ENCODE data around the gene FAM3C. TPM values are rescaled to one million over a fixed set of nuclear protein-coding genes. Genes with fewer than 3 reads are reported as not detected.

Gene FAM3C
- total and polyA plus RNA-seq, 2 of the 8 experiments (the other 6 are each of a cell fraction or from before 2014, with no cell fraction given) = 27.0 to 77.7 TPM

GRCh38 chr7:121433775-121434174, 37.7 kb upstream of the FAM3C start:
- ChIA-PET CTCF (ENCODE audit: partially characterized antibody) (interaction anchor here (0.6 to 1.5 kb wide), 3 partner anchors 13 to 1779 kb away, joined by 3 to 5 read pairs (median 3); no protein-coding TSS in a partner anchor), POLR2A (ENCODE audit: partially characterized antibody) (no interaction called here)
- Histone ChIP-seq H3K23me2 (ENCODE audit: low read depth, low read length) (no peaks in the 10 kb centered on the region), H4K20me1 (replicated peaks in 1 of 2; ENCODE audit: control insufficient read depth in 1 of 2, insufficient read depth in 2 of 2, low read length in 2 of 2) (no peaks in the 10 kb centered on the region), H3K18ac (ENCODE audit: extremely low read depth, low read length) (no peak overlapping the region), H3K9me3 (ENCODE audit: insufficient read depth in 2 of 2, low read depth in 1 of 2, low read length in 1 of 2) (no peaks in the 10 kb centered on the region), H3K79me2 (ENCODE audit: control insufficient read depth in 1 of 2, insufficient read depth in 2 of 2, low read length in 2 of 2) (no peaks in the 10 kb centered on the region), H4K91ac (replicated peaks; ENCODE audit: insufficient read length, low read length) (no peak overlapping the region), H4K8ac (ENCODE audit: extremely low read depth, insufficient read depth, low read length) (no peak overlapping the region), H3K36me3 (ENCODE audit: control insufficient read depth in 2 of 4, insufficient read depth in 4 of 4, low read length in 3 of 4) (no peaks in the 10 kb centered on the region), H3K27ac (ENCODE audit: low read depth, low read length) (no peak overlapping the region), H4K5ac (ENCODE audit: insufficient read length, low read depth, low read length) (no peak overlapping the region), H2BK12ac (ENCODE audit: low read depth, low read length) (no peak overlapping the region), H2BK20ac (ENCODE audit: low read length) (no peak overlapping the region), H2BK5ac (ENCODE audit: low read depth, low read length) (no peak overlapping the region), H2AK5ac (ENCODE audit: low read depth, low read length) (no peak overlapping the region), H2BK15ac (ENCODE audit: low read length) (no peak overlapping the region), H3K27me3 (replicated peaks in 1 of 4; ENCODE audit: control insufficient read depth in 3 of 4, extremely low read depth in 1 of 4, insufficient read depth in 3 of 4, low read length in 3 of 4) (no peaks in the 10 kb centered on the region), H2BK120ac (replicated peaks; ENCODE audit: low read depth, low read length) (no peak overlapping the region), H3K79me1 (ENCODE audit: low read depth, low read length) (no peaks in the 10 kb centered on the region), H3K4me1 (replicated peaks in 1 of 4; ENCODE audit: control insufficient read depth in 3 of 4, insufficient read depth in 4 of 4, low read length in 3 of 4) (peaks cover 0 to 4% (median 2%) of the 10 kb centered on the region in 4 experiments; a peak in 3 of 7 replicates), H3K4me2 (ENCODE audit: insufficient read depth in 1 of 2, low read depth in 2 of 2, low read length in 2 of 2) (no peak overlapping the region), H3K9ac (replicated peaks in 1 of 4; ENCODE audit: extremely low read depth in 1 of 4, low read depth in 3 of 4, low read length in 3 of 4) (no peak overlapping the region), H3K23ac (ENCODE audit: insufficient read length) (no peak overlapping the region), H2AFZ (ENCODE audit: low read length) (no peak overlapping the region), H3K4ac (replicated peaks; ENCODE audit: insufficient read length, low read depth, low read length) (no peak overlapping the region), H3K56ac (replicated peaks; ENCODE audit: insufficient read length, low read depth, low read length) (no peak overlapping the region), H3K4me3 (ENCODE audit: extremely low read depth in 1 of 4, insufficient read depth in 2 of 4, low read depth in 3 of 4, low read length in 4 of 4) (no peak overlapping the region), H3K14ac (ENCODE audit: insufficient read length) (no peak overlapping the region)
- DNase-seq (ENCODE audit: low read depth in 1 of 2, low spot score in 2 of 2) = no peak
- no peak for FAIRE-seq
- WGBS, 2 experiments (ENCODE audit: extremely low coverage in 1 of 2, insufficient coverage in 1 of 2, insufficient read length in 1 of 2, insufficient replicate concordance in 2 of 2, low coverage in 1 of 2, low lambda C conversion rate in 2 of 2, missing lambda C conversion rate in 1 of 2) = 81% methylated on average over 2 of the region's 2 CpGs; no CpG with 5 or more reads in 1 of the 2 experiments
- TF ChIP-seq SIX5 (IDR thresholded peaks at IDR 0.05; ENCODE audit: low read depth, low read length) (no peak), EP300 (IDR thresholded peaks at IDR 0.05; ENCODE audit: borderline replicate concordance in 1 of 2, low read depth in 2 of 2, low read length in 2 of 2) (no peak), SP2 (IDR thresholded peaks at IDR 0.05; ENCODE audit: low read length) (no peak), BRCA1 (IDR thresholded peaks at IDR 0.05; ENCODE audit: low read depth, low read length) (no peak), KDM1A (IDR thresholded peaks at IDR 0.05; ENCODE audit: borderline replicate concordance, low read length) (no peak), POLR2AphosphoS5 (IDR thresholded peaks at IDR 0.05; ENCODE audit: low read depth, low read length) (no peak), RXRA (IDR thresholded peaks at IDR 0.05; ENCODE audit: insufficient read depth, low read depth, low read length) (no peak), TCF12 (IDR thresholded peaks at IDR 0.05; ENCODE audit: low read depth, low read length) (no peak), JUN (IDR thresholded peaks at IDR 0.05; ENCODE audit: low read depth, low read length) (no peak)
